Panc1 (cell line): ENCODE measurements around the gene ITIH2. TPM values are rescaled to one million over a fixed set of nuclear protein-coding genes. Genes with fewer than 3 reads are reported as not detected.
"Not testable (repeated sequence)": the region's sequence is repeated elsewhere in the genome, so short reads cannot be mapped to it uniquely, and the experiment has no call there.

Experiments used
- ATAC-seq: fragments of 200-7000 bp; cut with Tn5 transposase; 2 replicates; pipeline ENCODE4 v1.9.1; 2020; ENCODE audit warnings: mild to moderate bottlenecking, moderate library complexity
- BruUV-seq: library from RNA; stranded (reverse); fragments of 400-500 nt; replicated peaks from 2 replicates; lab custom pipeline; 2021; lab: Mats Ljungman, UMichigan
- CTCF ChIA-PET: fragments of 300-600 bp; sonication (Branson Sonifier 250); formaldehyde crosslinking; loops from one replicate; lab custom pipeline; 2022; ENCODE audit warnings: antibody characterized with exemption; lab: Charles Lee
- POLR2A ChIA-PET: fragments of 300-600 bp; sonication (Branson Sonifier 250); formaldehyde crosslinking; loops from one replicate; lab custom pipeline; 2022; ENCODE audit warnings: antibody characterized with exemption; lab: Charles Lee
- DNase-seq: peaks from one replicate; pipeline ENCODE4 v3.0.0-alpha.2; 2010; ENCODE audit warnings: low read depth, low spot score
- H3K27ac ChIP-seq: 2 replicates; pipeline ENCODE4 v1.5.1; 2011; ENCODE audit warnings: mild to moderate bottlenecking, low read length, inconsistent platforms
- H3K27me3 ChIP-seq: fragments of 200-500 bp; sonication (Bioruptor generic); 2 replicates; pipeline ENCODE4 v1.6.0; 2014; ENCODE audit warnings: low read length, inconsistent platforms; ENCODE audit not compliant: control insufficient read depth, insufficient read depth
- H3K36me3 ChIP-seq: fragments of 200-500 bp; sonication (Bioruptor generic); 2 replicates; pipeline ENCODE4 v1.5.1; 2014; ENCODE audit warnings: inconsistent platforms, mild to moderate bottlenecking, low read length, moderate library complexity; ENCODE audit not compliant: control insufficient read depth, insufficient read depth
- H3K4me1 ChIP-seq: 2 replicates; pipeline ENCODE4 v1.5.1; 2011; ENCODE audit warnings: inconsistent platforms, mild to moderate bottlenecking, low read length, moderate library complexity; ENCODE audit not compliant: control insufficient read depth, insufficient read depth
- H3K4me3 ChIP-seq, 2 experiments: 2 replicates each; pipeline ENCODE4 v1.5.1; 2011 to 2012; ENCODE audit warnings: low read depth in 2 of 2, low read length in 2 of 2, mild to moderate bottlenecking in 2 of 2, inconsistent platforms in 1 of 2, moderate library complexity in 1 of 2
- H3K9me3 ChIP-seq: fragments of 200-500 bp; sonication (Bioruptor generic); 2 replicates; pipeline ENCODE4 v1.5.1; 2014; ENCODE audit warnings: low read depth, mild to moderate bottlenecking, inconsistent platforms, low read length, moderate library complexity; ENCODE audit not compliant: control insufficient read depth, insufficient read depth
- CTCF ChIP-seq: fragments of 450-650 bp; IDR thresholded peaks from 2 replicates; pipeline ENCODE4 v1.5.1; 2017; ENCODE audit warnings: mild to moderate bottlenecking
- POLR2AphosphoS5 ChIP-seq: IDR thresholded peaks from 2 replicates; pipeline ENCODE4 v1.6.1; 2012; ENCODE audit warnings: mild to moderate bottlenecking, low read depth, low read length, moderate library complexity
- SIN3A ChIP-seq: IDR thresholded peaks from 2 replicates; pipeline ENCODE4 v1.6.1; 2012; ENCODE audit warnings: low read depth, mild to moderate bottlenecking, low read length, moderate library complexity, borderline replicate concordance; ENCODE audit not compliant: insufficient read depth
- TCF7L2 ChIP-seq: IDR thresholded peaks from 2 replicates; pipeline ENCODE4 v1.6.1; 2011; ENCODE audit warnings: mild to moderate bottlenecking, low read depth, low read length, inconsistent platforms
- in situ Hi-C: cut with HindIII; loops from 2 replicates; pipeline ENCODE4 v1.10.0; 2016; ENCODE audit warnings: low sequenced_read_pairs, low pct_unique_long_range_greater_than_20kb
- intact Hi-C: fragments of 100-400 bp; cut with micrococcal nuclease; formaldehyde crosslinking; loops from one replicate; pipeline ENCODE4 v1.10.0; 2022; ENCODE audit not compliant: unreplicated experiment
- total RNA-seq: library from RNA; stranded (reverse); gene quantifications from one replicate; pipeline ENCODE4 v1.2.1, GENCODE V29; 2021; ENCODE audit not compliant: unreplicated experiment
- TF ChIP-seq, protein P1 (sequence below), 2 experiments: IDR thresholded peaks; 2 replicates each; pipeline ENCODE4 v1.6.1; 2011 to 2012; ENCODE audit warnings: low read depth in 2 of 2, control low read depth in 1 of 2, low read length in 1 of 2, mild to moderate bottlenecking in 1 of 2, moderate library complexity in 1 of 2; ENCODE audit not compliant: insufficient read depth in 1 of 2

ITIH2 gene
- total RNA-seq, 1 experiment from 2014 or later, result 0.67 TPM

GRCh38 chr10:7744307-7744706, 41.2 kb downstream of the ITIH2 start:
- BruUV-seq, result no TSS peak
- DNase-seq (no peak), ATAC-seq (no peak)
- TF ChIP-seq SIN3A, result no peak
- intact Hi-C loops, result no loop called here
- CTCF ChIA-PET, result no interaction called here
- no peak overlapping the region for H3K4me3 ChIP-seq
- no peaks in the 10 kb centered on the region for H3K27me3 ChIP-seq
- no peak overlapping the region for H3K27ac ChIP-seq
- no peaks in the 10 kb centered on the region for H3K9me3 ChIP-seq
- no peaks in the 10 kb centered on the region for H3K36me3 ChIP-seq
- in situ Hi-C loops, result no loop called here
- POLR2A ChIA-PET, result no interaction called here
- no peaks in the 10 kb centered on the region for H3K4me1 ChIP-seq

DNA sequence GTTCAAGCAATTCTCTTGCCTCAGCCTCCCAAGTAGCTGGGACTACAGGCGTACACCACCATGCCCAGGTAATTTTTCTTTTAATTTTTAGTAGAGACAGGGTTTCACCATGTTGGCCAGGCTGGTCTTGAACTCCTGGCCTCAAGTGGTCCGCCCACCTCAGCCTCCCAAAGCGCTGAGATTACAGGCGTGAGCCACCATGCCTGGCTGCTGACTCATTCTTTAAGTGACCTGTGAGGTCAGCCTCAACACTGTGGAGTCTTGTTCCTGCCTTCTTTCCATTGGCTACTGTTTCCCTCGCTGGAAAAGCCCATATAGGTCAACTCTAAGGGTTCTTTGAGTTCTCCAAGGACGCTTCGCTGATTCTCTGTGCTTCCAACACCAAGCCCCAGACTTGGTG, 45.5 kb downstream of the ITIH2 start:
- in situ Hi-C loops, result not testable (repeated sequence)

GRCh38 chr10:7750222-7750621, 47.1 kb downstream of the ITIH2 start:
- DNase-seq, result no peak
- H3K27ac ChIP-seq, result no peak overlapping the region
- TF ChIP-seq POLR2AphosphoS5 (no peak), SIN3A (no peak), CTCF (no peak), TCF7L2 (no peak)
- TF ChIP-seq, protein P1, sequence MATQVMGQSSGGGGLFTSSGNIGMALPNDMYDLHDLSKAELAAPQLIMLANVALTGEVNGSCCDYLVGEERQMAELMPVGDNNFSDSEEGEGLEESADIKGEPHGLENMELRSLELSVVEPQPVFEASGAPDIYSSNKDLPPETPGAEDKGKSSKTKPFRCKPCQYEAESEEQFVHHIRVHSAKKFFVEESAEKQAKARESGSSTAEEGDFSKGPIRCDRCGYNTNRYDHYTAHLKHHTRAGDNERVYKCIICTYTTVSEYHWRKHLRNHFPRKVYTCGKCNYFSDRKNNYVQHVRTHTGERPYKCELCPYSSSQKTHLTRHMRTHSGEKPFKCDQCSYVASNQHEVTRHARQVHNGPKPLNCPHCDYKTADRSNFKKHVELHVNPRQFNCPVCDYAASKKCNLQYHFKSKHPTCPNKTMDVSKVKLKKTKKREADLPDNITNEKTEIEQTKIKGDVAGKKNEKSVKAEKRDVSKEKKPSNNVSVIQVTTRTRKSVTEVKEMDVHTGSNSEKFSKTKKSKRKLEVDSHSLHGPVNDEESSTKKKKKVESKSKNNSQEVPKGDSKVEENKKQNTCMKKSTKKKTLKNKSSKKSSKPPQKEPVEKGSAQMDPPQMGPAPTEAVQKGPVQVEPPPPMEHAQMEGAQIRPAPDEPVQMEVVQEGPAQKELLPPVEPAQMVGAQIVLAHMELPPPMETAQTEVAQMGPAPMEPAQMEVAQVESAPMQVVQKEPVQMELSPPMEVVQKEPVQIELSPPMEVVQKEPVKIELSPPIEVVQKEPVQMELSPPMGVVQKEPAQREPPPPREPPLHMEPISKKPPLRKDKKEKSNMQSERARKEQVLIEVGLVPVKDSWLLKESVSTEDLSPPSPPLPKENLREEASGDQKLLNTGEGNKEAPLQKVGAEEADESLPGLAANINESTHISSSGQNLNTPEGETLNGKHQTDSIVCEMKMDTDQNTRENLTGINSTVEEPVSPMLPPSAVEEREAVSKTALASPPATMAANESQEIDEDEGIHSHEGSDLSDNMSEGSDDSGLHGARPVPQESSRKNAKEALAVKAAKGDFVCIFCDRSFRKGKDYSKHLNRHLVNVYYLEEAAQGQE (IDR thresholded peaks at IDR 0.05; ENCODE audit: insufficient read depth in 1 of 2, low read depth in 2 of 2, low read length in 1 of 2), result no peak
- peaks cover 5% of the 10 kb centered on the region; the same call in 1 of the 2 replicates for H3K36me3 ChIP-seq
- CTCF ChIA-PET, result no interaction called here
- no peak for ATAC-seq
- BruUV-seq, result no TSS peak
- no peaks in the 10 kb centered on the region for H3K27me3 ChIP-seq
- in situ Hi-C loops, result no loop called here
- no peak overlapping the region for H3K4me3 ChIP-seq
- intact Hi-C loops, result no loop called here
- no peaks in the 10 kb centered on the region for H3K4me1 ChIP-seq
- H3K9me3 ChIP-seq, result no peaks in the 10 kb centered on the region
- POLR2A ChIA-PET, result no interaction called here

More for the DNA sequence above, 45.5 kb downstream of the ITIH2 start:
- DNase-seq, ATAC-seq, H3K4me1 ChIP-seq, H3K27me3 ChIP-seq, H3K4me3 ChIP-seq, POLR2A ChIA-PET, H3K36me3 ChIP-seq, BruUV-seq, H3K9me3 ChIP-seq, H3K27ac ChIP-seq, CTCF ChIA-PET, intact Hi-C loops: not testable (repeated sequence)
